SK-N-SH (cell line): Measurements from ENCODE around the gene SHISA2. TPM values are rescaled to one million over a fixed set of nuclear protein-coding genes. Genes with fewer than 3 reads are reported as not detected.
"Not testable (repeated sequence)": the region's sequence is repeated elsewhere in the genome, so short reads cannot be mapped to it uniquely, and the experiment has no call there.

Experiments used
- CTCF ChIA-PET: fragments of 300-600, 350-600 bp; formaldehyde crosslinking; extraction: SDS; loops from one replicate; lab custom pipeline; 2021; lab: Yijun Ruan, JAX
- POLR2A ChIA-PET: fragments of 350-600 bp; sonication (Branson Sonifier 250); formaldehyde crosslinking; extraction: SDS; loops from one replicate; lab custom pipeline; 2020; ENCODE audit warnings: antibody characterized with exemption, inconsistent platforms; lab: Yijun Ruan, JAX
- DNase-seq: peaks from one replicate; pipeline ENCODE4 v3.0.0; 2012
- H2AFZ ChIP-seq: fragments of 200-600 bp; sonication (generic); 2 replicates; pipeline ENCODE4 v1.8.1; 2016; ENCODE audit warnings: antibody characterized with exemption, mild to moderate bottlenecking, low read depth
- H3F3A ChIP-seq: fragments of 200-600 bp; sonication (generic); replicated peaks from 2 replicates; pipeline ENCODE3; 2016; ENCODE audit warnings: antibody characterized with exemption, mild to moderate bottlenecking; ENCODE audit not compliant: insufficient read depth
- H3K27ac ChIP-seq, 2 experiments: fragments of 200-500 bp in 1 of 2; fragments of 200-600 bp in 1 of 2; sonication (Bioruptor generic) in 1 of 2; sonication (generic), shearing (Covaris generic) in 1 of 2; 2 replicates each; pipeline versions ENCODE4 v1.5.1 to v1.6.1; 2014 to 2016; ENCODE audit warnings: low read depth in 2 of 2, inconsistent platforms in 1 of 2, low read length in 1 of 2, mild to moderate bottlenecking in 1 of 2, mixed read lengths in 1 of 2
- H3K27me3 ChIP-seq: fragments of 200-600 bp; sonication (generic), shearing (Covaris generic); 2 replicates; pipeline ENCODE4 v1.6.1; 2016; ENCODE audit warnings: mixed run types; ENCODE audit not compliant: insufficient read depth
- H3K36me3 ChIP-seq, 2 experiments: fragments of 200-500 bp in 1 of 2; fragments of 200-600 bp in 1 of 2; sonication (Bioruptor generic) in 1 of 2; sonication (generic) in 1 of 2; replicated peaks in 1 of 2; 2 replicates each; pipeline versions ENCODE3 to v1.5.1; 2014 to 2016; ENCODE audit warnings: low read length in 1 of 2, mild to moderate bottlenecking in 1 of 2; ENCODE audit not compliant: insufficient read depth in 2 of 2, control insufficient read depth in 1 of 2
- H3K4me1 ChIP-seq, 2 experiments: fragments of 200-500 bp in 1 of 2; fragments of 200-600 bp in 1 of 2; sonication (Bioruptor generic) in 1 of 2; sonication (generic), shearing (Covaris generic) in 1 of 2; 2 replicates each; pipeline versions ENCODE4 v1.5.1 to v1.6.1; 2014 to 2016; ENCODE audit warnings: low read depth in 1 of 2, low read length in 1 of 2, mixed run types in 1 of 2; ENCODE audit not compliant: insufficient read depth in 2 of 2, control insufficient read depth in 1 of 2
- H3K4me2 ChIP-seq: fragments of 200-600 bp; sonication (generic), shearing (Covaris generic); 2 replicates; pipeline ENCODE4 v1.6.1; 2017; ENCODE audit warnings: mixed run types
- H3K4me3 ChIP-seq, 2 experiments: fragments of 200-500 bp in 1 of 2; fragments of 200-600 bp in 1 of 2; sonication (Bioruptor generic) in 1 of 2; sonication (generic), shearing (Covaris generic) in 1 of 2; 2 replicates each; pipeline versions ENCODE4 v1.5.1 to v1.8.1; 2014 to 2016; ENCODE audit warnings: low read depth in 2 of 2, inconsistent platforms in 1 of 2, low read length in 1 of 2, mild to moderate bottlenecking in 1 of 2, mixed read lengths in 1 of 2, moderate library complexity in 1 of 2
- H3K79me2 ChIP-seq: fragments of 200-600 bp; sonication (generic); 2 replicates; pipeline ENCODE4 v1.8.1; 2017; ENCODE audit warnings: mild to moderate bottlenecking; ENCODE audit not compliant: insufficient read depth
- H3K9ac ChIP-seq: fragments of 200-600 bp; sonication (generic); 2 replicates; pipeline ENCODE4 v1.6.1; 2017; ENCODE audit warnings: mixed run types
- H3K9me2 ChIP-seq: fragments of 200-600 bp; sonication (generic); 2 replicates; pipeline ENCODE4 v1.6.1; 2017; ENCODE audit warnings: mixed run types
- H3K9me3 ChIP-seq: fragments of 200-600 bp; sonication (generic); 2 replicates; pipeline ENCODE4 v1.6.1; 2017; ENCODE audit warnings: mixed run types, mild to moderate bottlenecking, moderate library complexity
- H4K20me1 ChIP-seq: fragments of 200-600 bp; sonication (generic); 2 replicates; pipeline ENCODE4 v1.6.1; 2017; ENCODE audit warnings: mild to moderate bottlenecking, mixed run types; ENCODE audit not compliant: insufficient read depth
- CHD2 ChIP-seq: fragments of 150-350 bp; IDR thresholded peaks from 2 replicates; pipeline ENCODE4 v1.6.1; 2018; ENCODE audit warnings: low read length; ENCODE audit not compliant: partially characterized antibody
- EP300 ChIP-seq, 2 experiments: IDR thresholded peaks; 2 replicates each; pipeline versions ENCODE4 v1.4.0 to v1.6.1; 2012; ENCODE audit warnings: borderline replicate concordance in 1 of 2, low read depth in 1 of 2, low read length in 1 of 2
- GATA2 ChIP-seq: sonication (generic); formaldehyde crosslinking; IDR thresholded peaks from 2 replicates; pipeline ENCODE4 v1.5.0; 2020; ENCODE audit warnings: mild to moderate bottlenecking, missing genetic modification reagents
- MXI1 ChIP-seq: IDR thresholded peaks from 2 replicates; pipeline ENCODE4 v1.6.1; 2012; ENCODE audit warnings: mild to moderate bottlenecking, low read depth, low read length, improper control_type of control experiment
- NFIC ChIP-seq: IDR thresholded peaks from 2 replicates; pipeline ENCODE4 v1.4.0; 2012; ENCODE audit warnings: borderline replicate concordance
- POLR2AphosphoS5 ChIP-seq: IDR thresholded peaks from 2 replicates; pipeline ENCODE4 v1.6.1; 2012; ENCODE audit warnings: low read depth, low read length
- RXRA ChIP-seq: IDR thresholded peaks from 2 replicates; pipeline ENCODE4 v1.4.0; 2012; ENCODE audit warnings: low read depth, mild to moderate bottlenecking, borderline replicate concordance
- TAF1 ChIP-seq: IDR thresholded peaks from 2 replicates; pipeline ENCODE4 v1.6.1; 2012; ENCODE audit warnings: low read depth, mild to moderate bottlenecking, low read length, moderate library complexity, borderline replicate concordance
- WGBS: methylation state at CpG from one replicate; pipeline ENCODE4 v1.1.6; 2017; ENCODE audit warnings: low lambda C conversion rate; 5-methylcytosine and 5-hydroxymethylcytosine counted together
- polyA plus RNA-seq, 3 experiments: library from polyadenylated mRNA; depleted of rRNA; stranded (reverse); fragments of >200 nt; gene quantifications; 2 replicates each; pipeline ENCODE4 v1.2.3, GENCODE V29; 2012
- TF ChIP-seq, protein P1 (sequence below): fragments of 200-600 bp; sonication (generic); IDR thresholded peaks from 2 replicates; pipeline ENCODE4 v1.6.1; 2017; ENCODE audit warnings: antibody characterized with exemption, mild to moderate bottlenecking, moderate library complexity
- TF ChIP-seq, protein P2 (sequence below): IDR thresholded peaks from 2 replicates; pipeline ENCODE4 v1.4.0; 2012; ENCODE audit warnings: low read depth, borderline replicate concordance

SHISA2 gene
- polyA plus RNA-seq, 1 of the 3 experiments (the other 2 are of a cell fraction): not detected

DNA sequence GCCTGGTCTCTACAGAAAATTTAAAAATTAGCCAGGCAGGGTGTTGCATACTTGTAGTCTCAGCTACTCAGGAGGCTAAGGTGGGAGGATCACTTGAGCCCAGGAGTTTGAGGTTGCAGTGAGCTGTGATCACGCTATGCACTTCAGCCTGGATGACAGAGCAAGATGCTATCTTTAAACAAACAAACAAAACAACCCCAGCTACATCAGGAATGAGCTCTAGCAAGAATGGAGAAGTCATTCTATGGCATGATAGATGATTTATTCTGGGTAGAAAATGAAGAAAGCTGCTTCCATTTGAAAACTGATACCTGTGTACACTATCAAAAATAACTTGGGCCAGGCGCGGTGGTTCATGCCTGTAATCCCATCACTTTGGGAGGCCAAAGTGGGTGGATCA lies 15.8 kb upstream of the SHISA2 start:
- Histone ChIP-seq H3K36me3 (no peaks in the 10 kb centered on the region), H3K4me1 (no peaks in the 10 kb centered on the region), H3K9me2 (no peaks in the 10 kb centered on the region), H3F3A (no peaks in the 10 kb centered on the region), H3K4me2 (no peak overlapping the region), H3K4me3 (no peak overlapping the region), H3K79me2 (no peaks in the 10 kb centered on the region), H3K9me3 (no peaks in the 10 kb centered on the region), H3K27me3 (no peaks in the 10 kb centered on the region), H2AFZ (no peak overlapping the region), H3K9ac (no peak overlapping the region), H3K27ac (no peak overlapping the region), H4K20me1 (no peaks in the 10 kb centered on the region)
- WGBS: 74% methylated on average over 3 of the region's 3 CpGs
- ChIA-PET CTCF (interaction anchor here (1.2 to 8.2 kb wide), 2 partner anchors 491 to 557 kb away, joined by 3 to 97 read pairs; no protein-coding TSS in a partner anchor), POLR2A (no interaction called here)
- TF ChIP-seq NFIC (no peak), GATA2 (CRISPR knock-in tag) (no peak), POLR2AphosphoS5 (no peak), EP300 (IDR thresholded peaks at IDR 0.05; ENCODE audit: borderline replicate concordance in 1 of 2, low read depth in 1 of 2, low read length in 1 of 2) (no peak), CHD2 (no peak), TAF1 (no peak), RXRA (no peak), MXI1 (no peak)
- TF ChIP-seq, protein P1, sequence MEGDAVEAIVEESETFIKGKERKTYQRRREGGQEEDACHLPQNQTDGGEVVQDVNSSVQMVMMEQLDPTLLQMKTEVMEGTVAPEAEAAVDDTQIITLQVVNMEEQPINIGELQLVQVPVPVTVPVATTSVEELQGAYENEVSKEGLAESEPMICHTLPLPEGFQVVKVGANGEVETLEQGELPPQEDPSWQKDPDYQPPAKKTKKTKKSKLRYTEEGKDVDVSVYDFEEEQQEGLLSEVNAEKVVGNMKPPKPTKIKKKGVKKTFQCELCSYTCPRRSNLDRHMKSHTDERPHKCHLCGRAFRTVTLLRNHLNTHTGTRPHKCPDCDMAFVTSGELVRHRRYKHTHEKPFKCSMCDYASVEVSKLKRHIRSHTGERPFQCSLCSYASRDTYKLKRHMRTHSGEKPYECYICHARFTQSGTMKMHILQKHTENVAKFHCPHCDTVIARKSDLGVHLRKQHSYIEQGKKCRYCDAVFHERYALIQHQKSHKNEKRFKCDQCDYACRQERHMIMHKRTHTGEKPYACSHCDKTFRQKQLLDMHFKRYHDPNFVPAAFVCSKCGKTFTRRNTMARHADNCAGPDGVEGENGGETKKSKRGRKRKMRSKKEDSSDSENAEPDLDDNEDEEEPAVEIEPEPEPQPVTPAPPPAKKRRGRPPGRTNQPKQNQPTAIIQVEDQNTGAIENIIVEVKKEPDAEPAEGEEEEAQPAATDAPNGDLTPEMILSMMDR: no peak
- TF ChIP-seq, protein P2, sequence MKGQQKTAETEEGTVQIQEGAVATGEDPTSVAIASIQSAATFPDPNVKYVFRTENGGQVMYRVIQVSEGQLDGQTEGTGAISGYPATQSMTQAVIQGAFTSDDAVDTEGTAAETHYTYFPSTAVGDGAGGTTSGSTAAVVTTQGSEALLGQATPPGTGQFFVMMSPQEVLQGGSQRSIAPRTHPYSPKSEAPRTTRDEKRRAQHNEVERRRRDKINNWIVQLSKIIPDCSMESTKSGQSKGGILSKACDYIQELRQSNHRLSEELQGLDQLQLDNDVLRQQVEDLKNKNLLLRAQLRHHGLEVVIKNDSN: no peak
- no peak for DNase-seq

DNA sequence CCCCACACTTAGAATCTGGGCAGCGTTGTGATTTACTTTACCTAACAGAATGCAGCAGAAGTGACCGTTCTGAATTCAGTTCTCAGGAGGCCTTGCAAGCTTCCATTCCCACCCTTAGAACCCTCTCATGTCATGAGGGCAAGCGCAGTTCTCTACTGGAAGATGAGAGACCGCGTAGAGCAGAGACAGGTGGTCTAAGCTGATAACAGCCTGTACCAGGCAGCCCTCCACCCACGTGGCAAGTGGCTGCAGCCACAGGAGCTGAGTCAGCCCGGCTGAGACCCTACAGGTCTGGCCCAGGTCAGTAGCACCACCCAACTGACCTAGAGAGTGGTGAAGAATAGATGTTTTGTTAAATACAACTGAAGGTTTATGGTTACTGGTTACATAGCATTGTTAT lies 14.7 kb upstream of the SHISA2 start:
- H3K9ac ChIP-seq, H3K9me2 ChIP-seq, H4K20me1 ChIP-seq, DNase-seq, H3K9me3 ChIP-seq, H3K27ac ChIP-seq, H3K4me1 ChIP-seq, POLR2A ChIA-PET, H3K36me3 ChIP-seq, H2AFZ ChIP-seq, H3K27me3 ChIP-seq, H3F3A ChIP-seq, H3K4me2 ChIP-seq, H3K79me2 ChIP-seq, H3K4me3 ChIP-seq: not testable (repeated sequence)
- CTCF ChIA-PET: interaction anchor here (0.6 to 8.2 kb wide), 3 partner anchors 16 to 490 kb away, joined by 3 to 97 read pairs (median 3); no protein-coding TSS in a partner anchor
- 49% methylated on average over 7 of the region's 7 CpGs for WGBS
